ENCODE results near the gene FILIP1L.

The FILIP1L gene

DNA sequence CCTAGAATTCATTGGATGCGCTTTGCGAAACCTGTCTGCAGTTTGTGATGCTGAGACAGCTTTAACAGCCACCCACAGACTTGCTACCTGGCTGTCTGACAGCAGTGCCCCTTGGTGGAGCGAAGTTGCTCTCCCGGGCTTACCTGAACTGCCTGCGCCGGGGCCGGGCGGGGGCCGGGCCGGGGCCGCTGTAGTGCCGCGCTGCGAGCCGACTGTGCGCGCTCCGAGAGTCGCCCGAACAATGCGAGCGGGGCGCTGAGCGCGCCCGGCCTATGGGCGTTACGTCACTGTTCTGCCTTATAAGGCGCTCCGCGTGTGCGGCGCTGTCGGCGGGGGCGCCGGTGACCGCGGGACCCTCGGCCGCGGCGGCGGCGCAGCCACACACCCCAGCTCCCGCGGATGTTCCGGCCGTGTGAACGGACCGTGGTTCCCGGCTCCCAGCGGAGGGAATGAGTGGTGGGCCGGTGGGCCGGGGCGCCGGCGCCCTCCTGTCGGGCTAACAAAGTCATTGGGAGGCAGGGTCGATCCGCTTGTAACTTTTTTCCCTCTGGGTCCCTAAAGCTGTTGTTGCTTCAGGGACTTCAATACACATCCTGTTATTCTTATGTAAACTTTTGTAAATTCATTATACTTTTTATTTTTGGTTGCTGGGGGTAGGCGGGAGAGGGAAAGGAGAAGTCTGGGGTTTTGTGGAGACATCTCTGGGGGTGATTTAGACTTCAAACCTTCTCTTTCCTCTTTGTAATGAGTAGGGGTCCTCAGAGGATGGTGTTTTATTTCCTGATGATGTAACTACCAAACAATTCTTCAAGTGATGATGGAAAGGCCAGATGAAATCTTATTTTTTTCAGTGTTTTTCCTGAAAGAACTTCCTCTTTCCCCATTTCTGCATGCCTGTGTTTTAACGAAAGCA is 238.1 kb downstream of the FILIP1L start:
- in situ Hi-C loops (cut with HindIII; ENCODE audit: low sequenced_read_pairs), result no loop called here
- H3K4me3 ChIP-seq (ENCODE audit: low read depth, low read length), result peak overlapping the region; percentile 84
- DNase-seq (ENCODE audit: low read depth, low spot score), result peak; percentile 83
- TF ChIP-seq, protein P1, sequence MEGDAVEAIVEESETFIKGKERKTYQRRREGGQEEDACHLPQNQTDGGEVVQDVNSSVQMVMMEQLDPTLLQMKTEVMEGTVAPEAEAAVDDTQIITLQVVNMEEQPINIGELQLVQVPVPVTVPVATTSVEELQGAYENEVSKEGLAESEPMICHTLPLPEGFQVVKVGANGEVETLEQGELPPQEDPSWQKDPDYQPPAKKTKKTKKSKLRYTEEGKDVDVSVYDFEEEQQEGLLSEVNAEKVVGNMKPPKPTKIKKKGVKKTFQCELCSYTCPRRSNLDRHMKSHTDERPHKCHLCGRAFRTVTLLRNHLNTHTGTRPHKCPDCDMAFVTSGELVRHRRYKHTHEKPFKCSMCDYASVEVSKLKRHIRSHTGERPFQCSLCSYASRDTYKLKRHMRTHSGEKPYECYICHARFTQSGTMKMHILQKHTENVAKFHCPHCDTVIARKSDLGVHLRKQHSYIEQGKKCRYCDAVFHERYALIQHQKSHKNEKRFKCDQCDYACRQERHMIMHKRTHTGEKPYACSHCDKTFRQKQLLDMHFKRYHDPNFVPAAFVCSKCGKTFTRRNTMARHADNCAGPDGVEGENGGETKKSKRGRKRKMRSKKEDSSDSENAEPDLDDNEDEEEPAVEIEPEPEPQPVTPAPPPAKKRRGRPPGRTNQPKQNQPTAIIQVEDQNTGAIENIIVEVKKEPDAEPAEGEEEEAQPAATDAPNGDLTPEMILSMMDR (IDR thresholded peaks at IDR 0.05; ENCODE audit: low read depth, low read length), result no peak

DNA sequence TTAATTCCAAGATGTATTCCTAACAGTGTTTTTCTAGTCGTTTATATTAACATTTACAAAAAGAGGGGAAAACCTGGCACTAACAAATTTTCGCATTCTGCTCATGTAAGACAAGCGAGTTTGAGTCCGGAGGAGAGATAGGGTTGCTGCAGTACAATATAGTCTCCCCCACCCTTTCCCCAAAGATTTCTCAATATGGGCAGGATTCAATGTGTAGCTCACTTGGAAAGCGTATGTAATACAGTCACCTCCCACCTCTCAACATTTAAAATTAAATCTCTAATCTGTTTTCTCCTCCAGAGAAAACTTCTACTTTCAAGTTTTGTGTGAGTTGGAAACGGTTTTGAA is 238.7 kb downstream of the FILIP1L start:
- in situ Hi-C loops (cut with HindIII; ENCODE audit: low sequenced_read_pairs), result no loop called here
- DNase-seq (ENCODE audit: low read depth, low spot score), result peak; percentile 75
- TF ChIP-seq, protein P1 (IDR thresholded peaks at IDR 0.05; ENCODE audit: low read depth, low read length), result no peak
- H3K4me3 ChIP-seq (ENCODE audit: low read depth, low read length), result peak overlapping the region; percentile 84

DNA sequence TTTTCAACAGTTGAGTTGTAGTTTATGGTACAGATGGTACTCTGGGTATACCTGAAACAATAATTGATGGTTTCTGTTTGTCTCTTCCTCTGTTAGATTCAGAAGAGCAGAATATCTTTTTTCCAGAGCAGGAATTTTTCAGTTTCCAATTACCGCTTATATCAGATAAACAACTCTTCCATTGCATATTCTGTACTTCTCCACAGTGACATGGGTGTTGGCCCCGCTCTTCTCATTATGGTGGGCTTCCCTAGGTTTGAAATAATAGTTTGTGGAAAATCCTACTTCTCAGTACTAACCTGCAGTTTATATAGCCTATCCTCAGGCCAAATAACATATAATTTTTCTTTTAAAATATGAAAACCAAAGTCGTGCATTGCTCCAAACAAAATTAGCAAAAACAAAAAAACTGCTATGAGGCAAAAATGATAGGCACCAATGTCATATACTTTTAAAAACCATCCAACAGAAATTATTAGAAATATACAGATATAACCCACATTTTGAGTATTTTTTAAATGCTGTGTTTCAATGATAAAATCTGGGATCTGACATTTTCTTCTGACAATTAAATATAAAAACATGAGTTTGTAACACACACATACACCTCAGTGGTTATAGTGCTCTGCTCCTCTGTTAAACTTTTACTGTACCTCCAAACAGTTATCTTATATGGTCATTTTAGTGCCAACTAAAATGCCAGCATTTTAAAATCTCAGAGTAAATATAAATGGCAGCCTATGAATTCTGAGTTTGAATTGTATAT is 239.9 kb downstream of the FILIP1L start:
- DNase-seq (ENCODE audit: low read depth, low spot score), result no peak
- in situ Hi-C loops (cut with HindIII; ENCODE audit: low sequenced_read_pairs), result no loop called here
- H3K4me3 ChIP-seq (ENCODE audit: low read depth, low read length), result peak overlapping the region; percentile 84
- TF ChIP-seq, protein P1 (IDR thresholded peaks at IDR 0.05; ENCODE audit: low read depth, low read length), result no peak

DNA sequence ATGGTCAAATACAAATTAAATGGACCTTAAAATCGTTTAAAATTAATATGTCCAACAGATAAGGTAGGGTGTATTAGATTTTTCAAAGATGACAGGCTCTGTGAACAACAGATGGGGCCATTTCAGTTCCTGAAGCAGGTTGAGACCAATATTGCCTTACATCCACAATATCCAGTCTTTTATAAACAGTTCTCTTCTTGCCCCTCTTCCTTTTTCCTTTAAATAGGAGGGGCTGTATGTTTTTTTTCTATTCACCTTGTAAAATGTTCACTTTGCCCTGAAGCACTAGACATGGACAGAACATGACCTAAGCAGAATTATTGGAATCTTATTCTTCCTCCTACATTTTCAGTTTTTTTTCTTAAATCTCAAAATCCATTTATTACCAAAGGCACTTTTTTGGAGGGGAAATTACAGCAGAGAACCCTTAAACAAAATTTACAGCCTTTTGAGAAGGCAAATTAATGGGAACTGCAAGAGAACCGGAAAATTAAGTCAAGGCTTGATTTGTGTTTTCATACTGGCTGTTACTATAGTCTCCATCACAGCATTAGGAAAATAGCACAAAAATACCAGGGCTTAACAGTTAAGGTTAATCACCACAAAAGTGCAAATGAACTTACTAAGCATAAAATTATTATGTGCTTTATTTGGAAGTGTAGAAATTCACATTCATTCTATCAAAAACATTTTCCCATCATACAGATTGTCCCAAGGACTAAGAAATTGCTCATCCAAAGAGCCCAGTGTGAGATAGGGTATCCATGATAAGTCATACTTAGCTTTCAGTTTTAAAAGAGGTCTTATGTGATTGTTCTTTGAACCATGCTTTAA is 240.8 kb downstream of the FILIP1L start:
- TF ChIP-seq, protein P1 (IDR thresholded peaks at IDR 0.05; ENCODE audit: low read depth, low read length), result no peak
- DNase-seq (ENCODE audit: low read depth, low spot score), result peak; percentile 23
- in situ Hi-C loops (cut with HindIII; ENCODE audit: low sequenced_read_pairs), result no loop called here
- peak overlapping the region; percentile 84 for H3K4me3 ChIP-seq (ENCODE audit: low read depth, low read length)

DNA sequence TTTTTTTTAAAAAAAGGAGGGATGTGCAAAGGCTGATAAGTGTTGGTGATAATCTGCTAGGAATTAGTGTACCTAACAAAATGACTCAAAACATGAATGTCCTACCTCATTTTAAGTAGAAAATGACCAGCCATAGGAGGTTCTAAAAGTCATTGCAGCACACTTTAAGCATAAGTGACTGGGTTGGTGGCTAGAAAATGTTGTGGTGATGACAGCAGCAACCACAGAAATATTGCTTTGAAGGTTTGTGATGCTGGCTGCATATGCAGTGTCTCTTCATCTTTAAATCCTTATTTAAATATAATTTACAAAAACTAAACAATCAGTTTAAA is 241.4 kb downstream of the FILIP1L start:
- DNase-seq (ENCODE audit: low read depth, low spot score), result no peak
- in situ Hi-C loops (cut with HindIII; ENCODE audit: low sequenced_read_pairs), result no loop called here
- peak overlapping the region; percentile 84 for H3K4me3 ChIP-seq (ENCODE audit: low read depth, low read length)
- TF ChIP-seq, protein P1 (IDR thresholded peaks at IDR 0.05; ENCODE audit: low read depth, low read length), result no peak
